H9 (cell line): Measurements from ENCODE around the gene ELK1. TPM values are rescaled to one million over a fixed set of nuclear protein-coding genes. Genes with fewer than 3 reads are reported as not detected.

Source experiments
- DNase-seq: peaks from one replicate; pipeline ENCODE4 v3.0.0-alpha.2; 2017
- H2AFZ ChIP-seq: one replicate; pipeline ENCODE4 v1.6.1; 2013; ENCODE audit warnings: mild to moderate bottlenecking, low read length, control low read depth, moderate library complexity
- H2AK5ac ChIP-seq: 2 replicates; pipeline ENCODE4 v1.6.1; 2013; ENCODE audit warnings: low read length, control low read depth, mixed read lengths; ENCODE audit not compliant: insufficient read length
- H2BK120ac ChIP-seq: one replicate; pipeline ENCODE4 v1.6.1; 2013; ENCODE audit warnings: low read depth, mild to moderate bottlenecking, low read length, control low read depth, inconsistent platforms; ENCODE audit not compliant: poor library complexity, severe bottlenecking
- H2BK12ac ChIP-seq: 2 replicates; pipeline ENCODE4 v1.6.1; 2013; ENCODE audit warnings: low read length, control low read depth, mixed read lengths, low read depth; ENCODE audit not compliant: insufficient read length
- H2BK15ac ChIP-seq: 2 replicates; pipeline ENCODE4 v1.6.1; 2013; ENCODE audit warnings: low read depth, low read length, control low read depth
- H2BK20ac ChIP-seq: one replicate; pipeline ENCODE4 v1.6.1; 2013; ENCODE audit warnings: low read depth, mild to moderate bottlenecking, low read length, control low read depth, inconsistent platforms; ENCODE audit not compliant: poor library complexity, severe bottlenecking
- H2BK5ac ChIP-seq: 2 replicates; pipeline ENCODE4 v1.6.1; 2013; ENCODE audit warnings: low read length, control low read depth, mixed read lengths; ENCODE audit not compliant: insufficient read length
- H3K14ac ChIP-seq: 2 replicates; pipeline ENCODE4 v1.6.1; 2013; ENCODE audit warnings: low read length, control low read depth; ENCODE audit not compliant: insufficient read depth
- H3K18ac ChIP-seq: 2 replicates; pipeline ENCODE4 v1.6.1; 2013; ENCODE audit warnings: low read depth, mild to moderate bottlenecking, mixed read lengths, low read length, control low read depth; ENCODE audit not compliant: insufficient read length
- H3K23ac ChIP-seq: 2 replicates; pipeline ENCODE4 v1.6.1; 2013; ENCODE audit warnings: low read length, control low read depth, mixed read lengths, low read depth; ENCODE audit not compliant: insufficient read length
- H3K23me2 ChIP-seq: 2 replicates; pipeline ENCODE4 v1.6.1; 2013; ENCODE audit warnings: low read depth, mild to moderate bottlenecking, mixed read lengths, low read length, control low read depth; ENCODE audit not compliant: insufficient read length, poor library complexity, severe bottlenecking
- H3K27ac ChIP-seq: 2 replicates; pipeline ENCODE4 v1.5.1; 2013; ENCODE audit warnings: low read length, control low read depth, mixed read lengths, low read depth; ENCODE audit not compliant: insufficient read length
- H3K27me3 ChIP-seq: 2 replicates; pipeline ENCODE4 v1.6.1; 2013; ENCODE audit warnings: low read length, control low read depth, inconsistent platforms; ENCODE audit not compliant: insufficient read depth
- H3K4ac ChIP-seq: 2 replicates; pipeline ENCODE4 v1.6.1; 2013; ENCODE audit warnings: low read depth, mild to moderate bottlenecking, control low read depth, inconsistent platforms, low read length, moderate library complexity
- H3K4me1 ChIP-seq: 2 replicates; pipeline ENCODE4 v1.6.1; 2013; ENCODE audit warnings: low read length, control low read depth, inconsistent platforms; ENCODE audit not compliant: insufficient read depth
- H3K4me2 ChIP-seq: 2 replicates; pipeline ENCODE4 v1.6.1; 2013; ENCODE audit warnings: low read length, control low read depth, mixed read lengths; ENCODE audit not compliant: insufficient read length, insufficient read depth
- H3K56ac ChIP-seq: 2 replicates; pipeline ENCODE4 v1.6.1; 2013; ENCODE audit warnings: low read depth, mild to moderate bottlenecking, mixed read lengths, low read length, control low read depth; ENCODE audit not compliant: insufficient read length
- H3K79me1 ChIP-seq: 2 replicates; pipeline ENCODE4 v1.6.1; 2013; ENCODE audit warnings: low read depth, mild to moderate bottlenecking, moderate library complexity, low read length, control low read depth, inconsistent platforms; ENCODE audit not compliant: insufficient read depth, poor library complexity, severe bottlenecking
- H3K79me2 ChIP-seq: 2 replicates; pipeline ENCODE4 v1.6.1; 2013; ENCODE audit warnings: low read length, control low read depth, inconsistent platforms; ENCODE audit not compliant: insufficient read depth
- H3K9ac ChIP-seq: 2 replicates; pipeline ENCODE4 v1.6.1; 2013; ENCODE audit warnings: low read length, control low read depth, mixed read lengths; ENCODE audit not compliant: insufficient read length; ENCODE audit errors: extremely low read depth
- H3K9me3 ChIP-seq: one replicate; pipeline ENCODE4 v1.6.1; 2013; ENCODE audit warnings: low read depth, low read length, inconsistent platforms; ENCODE audit not compliant: control insufficient read depth
- H3T11ph ChIP-seq: one replicate; pipeline ENCODE4 v1.6.1; 2013; ENCODE audit warnings: mild to moderate bottlenecking, low read length, control low read depth, inconsistent platforms
- H4K20me1 ChIP-seq: one replicate; pipeline ENCODE4 v1.6.1; 2013; ENCODE audit not compliant: control insufficient read depth, insufficient read length, insufficient read depth
- H4K5ac ChIP-seq: 2 replicates; pipeline ENCODE4 v1.6.1; 2013; ENCODE audit warnings: low read depth, mild to moderate bottlenecking, mixed read lengths, low read length, control low read depth; ENCODE audit not compliant: insufficient read length
- H4K8ac ChIP-seq: replicated peaks from 2 replicates; pipeline ENCODE4 v1.6.1; 2013; ENCODE audit warnings: low read length, control low read depth, mixed read lengths, low read depth; ENCODE audit not compliant: insufficient read length
- H4K91ac ChIP-seq: 2 replicates; pipeline ENCODE4 v1.6.1; 2013; ENCODE audit warnings: low read depth, mild to moderate bottlenecking, moderate library complexity, mixed read lengths, low read length, control low read depth; ENCODE audit not compliant: insufficient read length
- H3K27ac Mint-ChIP-seq, 3 experiments: 2 replicates in 2 of 3; 3 replicates in 1 of 3; pipeline ENCODE4 v1.8.0; 2020 to 2021; ENCODE audit warnings: mixed read lengths in 3 of 3, mild to moderate bottlenecking in 1 of 3, moderate library complexity in 1 of 3
- H3K27me3 Mint-ChIP-seq: 2 replicates; pipeline ENCODE4 v1.8.0; 2021; ENCODE audit warnings: low read depth, mild to moderate bottlenecking, moderate library complexity, mixed read lengths
- H3K36me3 Mint-ChIP-seq, 3 experiments: 2 replicates in 2 of 3; 3 replicates in 1 of 3; pipeline ENCODE4 v1.8.0; 2020 to 2021; ENCODE audit warnings: low read depth in 3 of 3, mixed read lengths in 3 of 3; ENCODE audit not compliant: insufficient read depth in 1 of 3
- H3K4me1 Mint-ChIP-seq, 2 experiments: 2 replicates each; pipeline ENCODE4 v1.8.0; 2020; ENCODE audit warnings: mixed read lengths in 2 of 2
- H3K4me3 Mint-ChIP-seq, 2 experiments: 2 replicates in 1 of 2; 3 replicates in 1 of 2; pipeline ENCODE4 v1.8.0; 2020 to 2021; ENCODE audit warnings: mild to moderate bottlenecking in 2 of 2, mixed read lengths in 2 of 2, moderate library complexity in 1 of 2
- H3K9me3 Mint-ChIP-seq, 2 experiments: 2 replicates in 1 of 2; 3 replicates in 1 of 2; pipeline ENCODE4 v1.8.0; 2020; ENCODE audit warnings: mild to moderate bottlenecking in 2 of 2, mixed read lengths in 2 of 2, moderate library complexity in 1 of 2
- CTCF ChIP-seq: fragments of 200-600 bp; sonication (generic); conservative IDR thresholded peaks from 3 replicates; pipeline ENCODE4 v1.8.0; 2021; ENCODE audit warnings: antibody characterized with exemption, mild to moderate bottlenecking
- WGBS: extraction: QIAGEN DNeasy Blood & Tissue Kit; methylation state at CpG from one replicate; pipeline ENCODE4 v1.1.7; 2013; ENCODE audit warnings: missing lambda C conversion rate, low lambda C conversion rate, mixed read lengths; ENCODE audit not compliant: insufficient read length; ENCODE audit errors: extremely low coverage; 5-methylcytosine and 5-hydroxymethylcytosine counted together
- total RNA-seq: library from RNA; stranded (reverse); gene quantifications from 2 replicates; pipeline ENCODE4 v1.2.1, GENCODE V29; 2021

ELK1 gene
- total RNA-seq, 1 experiment from 2014 or later: 49.8 TPM

GRCh38 chrX:47610511-47610910 is 39.9 kb downstream of the ELK1 start:
- H3K4ac ChIP-seq: no peak overlapping the region
- H3K4me1 ChIP-seq: no peaks in the 10 kb centered on the region; the same call in 1 of the 2 replicates
- peaks cover 5 to 20% (median 9%) of the 10 kb centered on the region in 3 experiments for H3K36me3 Mint-ChIP-seq
- H3K4me3 Mint-ChIP-seq: no peak overlapping the region
- H3K14ac ChIP-seq: no peak overlapping the region
- H3K27me3 Mint-ChIP-seq: no peaks in the 10 kb centered on the region; the same call in 1 of the 2 replicates
- H4K91ac ChIP-seq: no peak overlapping the region
- no peak overlapping the region for H3K27ac ChIP-seq
- no CpG with 5 or more reads among the region's 4 CpGs for WGBS
- no peak overlapping the region for H2BK120ac ChIP-seq
- no peak overlapping the region for H4K5ac ChIP-seq
- no peak overlapping the region for H2AFZ ChIP-seq
- peak overlapping the region in 1 of 3 experiments; percentile 75; a peak in 1 of 7 replicates for H3K27ac Mint-ChIP-seq
- no peak overlapping the region for H2BK15ac ChIP-seq
- no peak overlapping the region for H2BK20ac ChIP-seq
- no peak overlapping the region for H3K4me2 ChIP-seq
- peaks cover 11 to 26% of the 10 kb centered on the region in 2 experiments for H3K4me1 Mint-ChIP-seq
- no peak overlapping the region for H4K8ac ChIP-seq
- no peak overlapping the region for H2BK5ac ChIP-seq
- H3K9ac ChIP-seq: no peak overlapping the region
- H4K20me1 ChIP-seq: no peaks in the 10 kb centered on the region
- peaks cover 77 to 83% of the 10 kb centered on the region in 2 experiments for H3K9me3 Mint-ChIP-seq
- no peak overlapping the region for H2BK12ac ChIP-seq
- no peak overlapping the region for H3T11ph ChIP-seq
- H3K18ac ChIP-seq: no peak overlapping the region
- H3K23me2 ChIP-seq: no peaks in the 10 kb centered on the region
- no peak for DNase-seq
- no peak overlapping the region for H3K23ac ChIP-seq
- H3K56ac ChIP-seq: no peak overlapping the region
- H3K9me3 ChIP-seq: peaks cover 35% of the 10 kb centered on the region
- H2AK5ac ChIP-seq: no peak overlapping the region
- H3K79me1 ChIP-seq: no peaks in the 10 kb centered on the region
- no peaks in the 10 kb centered on the region for H3K27me3 ChIP-seq
- no peak for TF ChIP-seq CTCF
- H3K79me2 ChIP-seq: no peaks in the 10 kb centered on the region
